ENCODE results near the gene SLC39A5.
A peak's percentile ranks its signal among the peaks of the same experiment; 100 is the strongest.
"Not testable (repeated sequence)": the region's sequence is repeated elsewhere in the genome, so short reads cannot be mapped to it uniquely, and the experiment has no call there.

The SLC39A5 gene

GRCh38 chr12:56229916-56230431, at the start of gene SLC39A5:
Gene SLC39A5, plus strand, starts transcription at chr12:56230051. Its CDS starts 1,224 bp downstream, at chr12:56231275.
- DNase-seq = no peak

- DNase-seq = no peak
These were observed 42.9 kb upstream of the SLC39A5 start for GRCh38 chr12:56186957-56187356.

GRCh38 chr12:56188131-56188777, 41.6 kb upstream of the SLC39A5 start:
- no peak for DNase-seq

- no peak for DNase-seq
These were observed 41.1 kb upstream of the SLC39A5 start for GRCh38 chr12:56188778-56189098.

GRCh38 chr12:56189099-56189917, 40.5 kb upstream of the SLC39A5 start, which contains the start of gene SMARCC2:
Gene SMARCC2, minus strand, starts transcription at chr12:56189483. Its CDS starts 22 bp downstream, at chr12:56189461.
- peak; percentile 84 for DNase-seq

GRCh38 chr12:56189918-56190694, 39.7 kb upstream of the SLC39A5 start:
- peak; percentile 82 for DNase-seq

GRCh38 chr12:56190695-56191155, 39.1 kb upstream of the SLC39A5 start:
- DNase-seq = no peak

- no peak for DNase-seq
These were observed 37.3 kb upstream of the SLC39A5 start for GRCh38 chr12:56192582-56192981.

- DNase-seq = peak; percentile 85
These were observed 36.7 kb upstream of the SLC39A5 start for GRCh38 chr12:56193025-56193578.

- not testable (repeated sequence) for DNase-seq
These were observed 32.9 kb upstream of the SLC39A5 start for GRCh38 chr12:56196818-56197550.

GRCh38 chr12:56197921-56198635, 31.8 kb upstream of the SLC39A5 start:
- DNase-seq = no peak

GRCh38 chr12:56198836-56199235, 31.0 kb upstream of the SLC39A5 start:
- no peak for DNase-seq

- no peak for DNase-seq
These were observed 27.5 kb upstream of the SLC39A5 start for GRCh38 chr12:56202366-56202765.

GRCh38 chr12:56202838-56203237, 27.0 kb upstream of the SLC39A5 start:
- no peak for DNase-seq

GRCh38 chr12:56204275-56204674, 25.6 kb upstream of the SLC39A5 start:
- DNase-seq = no peak

GRCh38 chr12:56205445-56205844, 24.4 kb upstream of the SLC39A5 start:
- DNase-seq = no peak

- no peak for DNase-seq
These were observed 23.2 kb upstream of the SLC39A5 start for GRCh38 chr12:56206452-56207166.

- no peak for DNase-seq
These were observed 21.8 kb upstream of the SLC39A5 start for GRCh38 chr12:56208006-56208405.

GRCh38 chr12:56212361-56212760, 17.5 kb upstream of the SLC39A5 start:
- no peak for DNase-seq

- DNase-seq = no peak
These were observed 16.0 kb upstream of the SLC39A5 start for GRCh38 chr12:56213878-56214277.

GRCh38 chr12:56216461-56216860, 13.4 kb upstream of the SLC39A5 start:
- DNase-seq = no peak
